ENCODE measurements around the gene GPRIN2.

Gene GPRIN2

GRCh38 chr10:46565591-46566332, 9.3 kb upstream of the GPRIN2 start:
- DNase-seq: peak; percentile 73 to 77

- DNase-seq: no peak
Observed at GRCh38 chr10:46560952-46561351, 4.5 kb upstream of the GPRIN2 start.

DNA sequence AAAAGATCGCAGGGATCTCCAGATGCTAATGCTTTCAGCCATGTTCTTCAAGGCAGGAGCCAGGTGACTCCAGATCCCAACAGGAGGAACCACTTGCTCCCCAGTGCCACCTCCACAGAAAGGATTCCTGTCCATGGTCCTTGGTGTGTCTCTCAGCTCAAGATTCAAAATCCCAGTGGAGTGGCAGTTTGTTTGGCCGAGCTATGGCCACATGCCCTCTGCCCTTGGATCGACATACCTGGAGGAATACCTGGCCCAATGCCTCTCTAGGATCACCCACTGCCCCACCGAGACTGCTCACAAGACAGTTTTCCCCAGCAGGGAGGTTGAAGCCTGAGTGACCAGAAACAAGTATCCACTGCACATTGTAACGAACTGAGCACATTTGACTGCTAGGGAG, 3.9 kb upstream of the GPRIN2 start:
- DNase-seq: no peak

DNA sequence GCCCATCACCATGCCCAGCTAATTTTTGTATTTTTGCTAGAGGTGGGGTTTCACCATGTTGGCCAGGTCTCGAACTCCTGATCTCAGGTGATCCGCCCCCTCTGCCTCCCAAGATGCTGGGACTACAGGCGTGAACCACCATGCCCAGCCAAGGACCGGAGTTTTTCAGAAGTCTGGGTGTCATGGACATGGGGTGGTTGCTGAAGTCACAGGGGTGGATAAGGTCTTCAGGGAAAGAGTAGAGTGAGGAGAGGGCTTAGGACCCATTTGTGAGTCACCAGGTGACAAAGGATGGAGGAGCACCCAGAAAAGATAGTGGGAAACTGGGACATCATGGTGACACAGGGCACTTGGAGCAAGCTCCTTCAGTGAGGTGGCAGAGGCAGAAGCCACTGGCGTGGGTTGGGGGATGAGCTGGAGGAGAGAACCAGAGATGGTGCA, 2.8 kb upstream of the GPRIN2 start:
- no peak for DNase-seq

- DNase-seq: no peak
Observed at GRCh38 chr10:46558392-46559185, 2.1 kb upstream of the GPRIN2 start.

DNA sequence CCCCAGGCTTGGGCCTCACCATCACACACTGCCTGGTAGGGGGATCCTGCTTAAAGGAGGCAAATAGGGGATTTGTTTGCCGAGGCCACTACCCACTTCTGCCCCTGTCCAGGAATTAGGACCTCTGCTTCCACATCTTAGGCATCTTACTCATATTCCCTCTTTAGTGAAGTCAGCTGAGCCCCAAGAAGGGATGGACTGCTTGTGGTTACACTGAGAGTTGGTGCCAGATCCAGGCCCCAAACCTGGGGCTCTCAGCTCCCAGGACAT, 1.6 kb upstream of the GPRIN2 start:
- no peak for DNase-seq

- DNase-seq: no peak
Observed at GRCh38 chr10:46557319-46558121, 1.1 kb upstream of the GPRIN2 start.

DNA sequence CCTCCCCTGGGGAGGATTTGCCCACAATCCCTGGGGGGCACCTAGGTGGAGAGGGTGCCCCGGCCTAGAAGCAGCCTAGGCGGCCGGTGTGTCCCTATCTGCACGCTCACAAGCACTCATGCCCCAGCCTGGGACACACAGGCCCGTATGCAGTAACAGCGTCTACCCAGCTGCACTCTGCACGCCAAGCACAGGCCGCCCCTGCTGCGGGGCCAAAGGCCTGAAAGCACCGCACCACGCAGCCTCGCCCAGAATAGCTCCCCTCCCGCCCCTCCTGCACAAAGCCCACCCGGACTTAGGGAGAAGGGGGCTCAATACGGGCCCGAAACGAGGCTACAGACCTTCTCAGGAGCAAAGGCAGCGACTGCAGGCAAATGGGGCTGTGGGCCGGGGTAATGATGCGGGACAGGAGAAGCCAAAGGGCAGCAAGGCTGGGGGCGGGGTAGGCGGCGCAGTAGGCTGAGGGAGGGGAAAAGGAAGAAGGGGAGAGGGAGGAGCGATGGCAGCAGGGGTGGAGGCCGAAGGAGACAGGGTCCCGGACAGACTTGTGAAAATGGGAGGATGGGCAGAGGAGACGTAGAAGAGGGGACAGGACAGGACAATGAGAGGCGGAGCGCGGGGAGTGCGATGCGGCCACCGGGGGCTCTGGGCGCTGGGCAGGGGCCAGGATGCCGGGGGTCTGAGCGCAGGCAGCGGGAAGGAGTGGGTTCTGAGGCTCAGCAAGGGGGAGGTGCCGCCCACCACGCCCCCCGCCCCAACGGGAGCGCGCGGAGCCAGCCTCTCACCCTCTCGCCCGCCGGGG, 544 bp downstream of the GPRIN2 start:
- no peak for DNase-seq

GRCh38 chr10:46555366-46555712, 1.1 kb downstream of the GPRIN2 start:
- DNase-seq: no peak

DNA sequence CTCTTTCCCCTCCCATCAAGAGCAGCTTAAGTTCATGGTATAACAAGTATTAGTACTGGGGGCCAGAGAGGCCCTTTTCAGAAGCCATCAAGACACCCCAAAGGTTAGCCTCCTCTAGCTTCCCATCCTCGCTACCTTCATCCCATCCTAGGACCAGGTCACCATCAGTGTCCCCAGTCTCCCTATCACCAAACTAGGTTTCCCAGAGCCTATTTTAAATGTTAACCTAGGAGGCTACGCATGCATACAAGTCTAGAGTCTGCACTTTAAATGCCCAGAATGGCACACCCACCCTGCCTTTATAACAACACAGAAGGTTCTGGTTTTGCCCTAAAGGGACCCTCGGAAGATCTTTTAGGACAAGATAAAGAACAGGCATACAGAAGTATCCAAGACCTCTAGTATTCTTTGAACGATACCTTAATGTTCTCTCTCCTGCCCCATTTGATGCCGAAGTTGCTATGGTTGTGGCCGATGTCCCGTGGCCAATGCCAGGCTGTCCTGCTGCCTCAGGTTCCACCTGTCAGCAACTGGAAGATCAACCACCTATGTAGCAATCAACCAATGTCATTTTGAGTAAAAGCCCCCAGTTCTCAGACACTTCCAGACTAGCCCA, 2.2 kb downstream of the GPRIN2 start:
- no peak for DNase-seq

- DNase-seq: no peak
Observed at GRCh38 chr10:46553238-46554049, 3.0 kb downstream of the GPRIN2 start.

DNA sequence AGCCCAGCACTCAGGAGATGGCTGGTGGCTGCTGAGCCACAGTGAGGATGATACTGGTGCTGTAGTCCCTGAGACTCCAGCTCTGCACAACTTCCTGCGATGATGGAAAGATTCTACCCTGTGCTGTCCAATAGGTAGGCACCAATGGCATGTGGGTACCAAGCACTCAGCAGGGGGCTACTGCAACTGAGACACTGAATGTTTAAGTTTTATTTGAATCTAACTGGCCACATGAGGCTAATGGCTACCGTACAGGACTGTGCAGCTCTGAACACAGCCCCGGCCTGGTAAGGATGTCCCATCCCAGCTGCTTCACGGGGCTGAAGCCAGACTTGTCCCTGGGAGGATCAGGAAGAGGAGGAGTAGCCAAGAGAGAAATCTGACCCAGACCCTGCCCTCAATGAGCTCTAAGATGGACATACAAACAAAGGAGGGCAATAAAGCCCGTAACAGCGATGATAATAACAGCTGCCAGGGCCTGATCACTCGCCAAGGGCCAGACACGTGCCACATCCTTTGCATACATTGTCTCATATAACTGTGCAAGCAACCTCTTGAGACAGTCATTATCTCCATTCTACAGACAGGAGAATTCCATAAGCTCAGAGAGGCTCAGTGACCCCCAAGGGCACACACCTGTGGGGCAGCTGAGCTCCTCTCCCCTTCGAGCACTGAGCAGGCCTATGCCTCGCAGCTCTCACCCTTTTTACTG, 3.8 kb downstream of the GPRIN2 start:
- DNase-seq: no peak

GRCh38 chr10:46551701-46552525, 4.5 kb downstream of the GPRIN2 start:
- DNase-seq: no peak

- no peak for DNase-seq
Observed at GRCh38 chr10:46550795-46551700, 5.4 kb downstream of the GPRIN2 start.

- DNase-seq: no peak
Observed at GRCh38 chr10:46550076-46550790, 6.2 kb downstream of the GPRIN2 start.

GRCh38 chr10:46549171-46550075, 7.0 kb downstream of the GPRIN2 start:
- no peak for DNase-seq

Measured in inflammatory macrophage (primary cell).